ENCODE measurements around the gene PRKCG.

- TF ChIP-seq EZH2phosphoT487 (IDR thresholded peaks at IDR 0.05; ENCODE audit: insufficient read depth, low read depth) (no peak), EZH2 (IDR thresholded peaks at IDR 0.05; ENCODE audit: insufficient read depth, poor library complexity, severe bottlenecking) (peak; percentile 53)
Measured at GRCh38 chr19:53882391-53883050, 524 bp downstream of the PRKCG start.

Measured in GM23248 (cell line).